GM21515 (cell line): ENCODE measurements around the gene TSPAN14.

ENCODE experiments used
- ATAC-seq: cut with Tn5 transposase; IDR thresholded peaks from one replicate; pipeline ENCODE4 v1.9.1; 2021; ENCODE audit not compliant: unreplicated experiment

TSPAN14 gene

DNA sequence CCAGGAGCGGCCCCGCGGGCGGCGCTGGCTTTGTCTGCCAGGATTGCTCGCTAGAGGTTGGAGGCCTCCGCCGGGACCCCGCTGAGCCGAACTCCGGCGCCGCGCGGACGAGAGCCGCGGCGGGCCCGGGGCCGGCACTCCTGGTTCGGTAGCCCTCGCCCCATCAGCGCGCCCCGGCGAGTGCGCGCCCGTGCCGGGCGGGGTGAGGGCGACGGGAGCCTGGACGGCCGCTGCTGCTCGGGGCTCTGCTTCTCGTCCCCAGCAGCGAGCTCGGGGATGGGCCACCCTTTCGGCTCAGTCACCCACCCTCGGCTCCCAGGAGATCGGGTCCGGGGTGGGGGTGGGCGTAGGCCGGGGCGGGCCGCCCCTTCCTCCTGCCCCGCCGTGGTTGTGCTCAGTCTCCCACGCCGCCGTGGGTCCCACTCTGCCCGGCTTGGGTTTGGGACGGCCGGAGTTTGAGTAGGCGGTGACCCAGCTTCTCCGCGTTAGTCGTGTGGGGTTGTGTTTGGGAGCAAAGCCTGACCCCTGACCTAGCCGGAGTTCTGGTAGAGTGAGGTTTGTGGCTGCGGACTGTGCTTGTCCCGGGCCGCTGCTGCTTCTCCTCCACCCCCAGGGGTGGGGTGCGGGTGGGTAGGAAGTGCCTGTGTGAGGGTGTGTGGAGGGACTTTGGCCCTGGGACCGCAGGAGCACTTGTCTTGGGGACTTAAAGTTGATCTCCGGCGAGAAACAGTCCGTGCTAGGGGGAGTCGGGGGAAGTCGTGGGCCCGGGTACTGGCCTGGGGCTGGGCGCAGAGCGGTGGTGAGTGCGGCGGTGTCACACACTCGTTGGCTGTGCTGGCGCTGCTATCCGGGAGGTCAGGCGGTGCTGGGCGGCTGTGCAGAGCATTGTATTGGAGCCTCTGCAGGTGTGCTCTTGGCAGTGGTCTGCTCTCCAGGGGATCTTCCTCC, 677 bp downstream of the TSPAN14 start:
- ATAC-seq, result peak; percentile 23

DNA sequence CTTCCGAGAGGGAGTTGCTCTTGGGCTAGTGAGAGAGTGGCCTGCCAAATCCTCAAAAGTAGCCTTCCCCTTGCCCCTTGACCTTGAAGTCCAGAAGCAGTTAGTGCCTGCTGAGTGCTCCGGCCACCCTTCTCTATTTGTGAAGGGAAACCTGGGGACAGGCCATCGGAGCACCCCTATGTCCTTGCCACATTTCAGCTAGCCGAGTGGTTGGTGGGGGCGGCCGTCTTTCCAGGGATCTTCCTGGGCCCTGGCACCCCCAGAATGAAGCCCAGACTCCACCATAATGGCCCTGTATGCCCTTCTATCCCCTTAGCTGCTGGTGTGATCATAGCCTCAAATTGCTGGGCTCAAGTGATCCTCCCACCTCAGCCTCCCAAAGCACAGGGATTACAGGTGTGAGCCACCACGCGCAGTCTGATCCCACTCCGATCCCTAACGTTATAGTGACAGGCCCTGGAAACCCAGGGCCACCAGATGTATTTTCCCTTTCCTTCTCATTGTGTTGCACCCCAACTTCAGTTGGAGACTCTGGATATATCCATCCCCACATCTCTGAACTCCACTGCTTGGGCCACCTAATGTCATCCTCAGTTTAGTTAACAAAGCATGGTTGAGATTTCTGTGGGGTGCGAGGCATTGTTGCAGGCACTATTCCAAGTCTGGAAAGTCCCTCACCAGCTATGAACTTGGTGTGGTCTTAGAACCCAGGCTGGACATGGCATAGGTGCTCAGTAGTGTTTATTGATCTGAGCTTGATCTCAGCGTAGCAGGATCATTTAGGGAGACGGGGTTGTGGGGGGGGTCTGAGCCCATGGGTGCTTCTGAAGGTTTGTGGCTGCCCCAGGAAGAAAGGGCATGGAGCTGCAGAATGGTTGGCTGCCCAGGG, 1.6 kb downstream of the TSPAN14 start:
- ATAC-seq, result no peak

DNA sequence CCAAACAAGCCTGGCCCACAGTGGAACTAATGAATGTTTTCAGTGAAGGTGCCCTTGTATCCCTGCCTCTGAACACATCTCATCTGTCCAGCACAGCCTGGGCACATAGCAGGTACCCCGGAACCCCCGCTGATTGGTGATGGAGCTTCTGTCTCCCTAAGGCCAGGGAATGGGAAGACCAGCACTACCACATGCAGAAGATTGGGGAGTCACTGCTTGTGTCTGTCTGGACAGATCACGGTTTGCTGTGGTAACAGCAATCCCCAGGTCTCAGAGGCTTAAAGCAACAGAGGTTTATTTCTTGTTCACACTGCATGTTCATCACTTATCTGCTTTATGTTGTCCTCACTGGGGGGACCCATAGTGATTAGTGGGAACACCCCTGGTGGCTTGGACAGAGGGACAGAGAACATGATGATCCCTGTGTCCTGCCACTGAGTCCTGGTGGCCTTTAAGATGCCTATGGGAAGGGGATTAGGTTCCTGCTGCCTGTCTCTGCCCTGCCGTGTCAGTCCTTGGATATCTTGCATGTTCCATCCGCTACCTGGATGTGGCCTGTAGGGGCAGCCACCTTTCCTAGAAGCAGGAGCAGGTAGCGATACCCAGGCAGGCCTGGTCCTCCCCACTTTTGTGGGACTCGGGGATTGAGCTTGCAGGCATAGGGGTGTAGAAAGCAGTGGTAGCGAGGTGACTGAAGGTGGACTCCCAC, 3.6 kb downstream of the TSPAN14 start:
- no peak for ATAC-seq

DNA sequence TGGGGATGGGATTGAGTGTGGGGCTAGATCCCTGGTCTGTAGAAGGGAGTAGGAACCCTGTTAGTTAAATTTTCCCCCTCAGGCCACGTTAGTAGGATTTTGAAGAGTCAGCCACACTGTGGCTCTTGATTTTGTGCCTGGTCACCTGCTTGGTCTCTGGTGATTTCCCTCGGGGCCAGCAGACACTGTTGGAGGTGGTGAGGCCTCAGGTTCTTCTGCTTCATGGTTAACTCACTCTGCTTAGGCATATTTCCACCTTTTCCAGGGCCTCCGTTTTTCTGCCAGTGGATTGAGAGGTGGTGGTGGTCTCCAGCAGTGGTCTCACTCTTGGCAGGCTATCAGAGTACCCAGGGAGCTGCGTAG, 4.1 kb downstream of the TSPAN14 start:
- ATAC-seq, result no peak

DNA sequence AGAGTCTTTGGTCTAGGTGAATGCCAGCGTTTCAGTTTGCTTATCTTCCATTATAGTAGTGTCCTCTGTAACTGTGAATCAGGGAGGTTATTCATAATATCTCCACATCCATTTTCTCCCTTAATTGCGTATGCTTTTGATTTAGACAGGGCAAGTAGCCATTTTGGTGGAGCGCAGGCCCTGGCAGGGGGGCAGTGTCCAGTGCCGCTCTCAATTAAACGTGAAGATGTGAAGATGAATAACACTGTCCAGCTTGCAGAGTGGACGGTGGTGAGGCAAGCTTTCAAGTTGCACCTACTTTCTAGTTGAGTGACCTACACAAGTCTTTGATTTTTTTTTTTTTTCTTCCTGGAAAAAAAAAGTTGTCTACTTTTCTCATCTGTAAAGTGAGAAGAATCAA, 4.5 kb downstream of the TSPAN14 start:
- ATAC-seq, result no peak

DNA sequence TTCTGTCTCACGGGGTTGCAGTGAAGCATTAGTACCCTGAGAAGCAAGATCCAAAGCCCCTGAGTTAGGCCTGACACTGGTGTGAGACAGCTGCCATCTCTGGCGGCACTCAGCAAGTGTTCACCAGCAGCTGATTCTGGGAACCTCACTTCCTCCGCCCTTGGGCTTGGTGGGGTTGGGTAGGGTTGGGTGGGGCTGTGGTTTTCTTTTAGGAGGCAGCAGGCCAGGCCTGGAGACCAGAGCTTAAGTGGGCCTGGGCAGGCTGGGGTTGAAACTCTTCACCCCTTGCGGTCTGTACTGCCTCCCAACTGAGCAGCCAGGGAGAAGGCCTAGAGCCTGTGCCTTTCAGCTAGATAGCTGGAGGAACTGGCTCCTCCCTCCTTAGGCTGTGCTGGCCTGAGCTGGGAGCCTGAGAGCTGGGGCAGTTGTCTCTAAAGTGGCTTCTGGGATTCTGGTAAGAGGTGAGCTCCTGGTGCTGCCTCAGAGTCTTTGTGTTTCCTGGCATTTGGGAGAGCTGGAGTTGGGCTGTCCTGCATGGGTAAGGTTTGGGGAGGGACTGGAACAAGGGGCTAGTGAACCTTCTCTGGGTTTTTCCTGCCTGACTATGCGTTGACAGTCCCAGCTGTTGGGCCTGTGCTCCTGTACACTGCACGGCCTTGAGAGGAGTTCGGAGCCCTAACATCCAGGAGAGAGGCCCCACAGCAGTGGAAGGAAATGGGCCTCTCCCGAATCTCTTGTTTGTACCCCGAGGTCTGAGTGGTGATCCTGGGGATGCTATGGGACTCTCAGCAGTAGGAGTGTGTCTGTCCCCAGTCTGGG, 5.1 kb downstream of the TSPAN14 start:
- peak; percentile 54 for ATAC-seq

DNA sequence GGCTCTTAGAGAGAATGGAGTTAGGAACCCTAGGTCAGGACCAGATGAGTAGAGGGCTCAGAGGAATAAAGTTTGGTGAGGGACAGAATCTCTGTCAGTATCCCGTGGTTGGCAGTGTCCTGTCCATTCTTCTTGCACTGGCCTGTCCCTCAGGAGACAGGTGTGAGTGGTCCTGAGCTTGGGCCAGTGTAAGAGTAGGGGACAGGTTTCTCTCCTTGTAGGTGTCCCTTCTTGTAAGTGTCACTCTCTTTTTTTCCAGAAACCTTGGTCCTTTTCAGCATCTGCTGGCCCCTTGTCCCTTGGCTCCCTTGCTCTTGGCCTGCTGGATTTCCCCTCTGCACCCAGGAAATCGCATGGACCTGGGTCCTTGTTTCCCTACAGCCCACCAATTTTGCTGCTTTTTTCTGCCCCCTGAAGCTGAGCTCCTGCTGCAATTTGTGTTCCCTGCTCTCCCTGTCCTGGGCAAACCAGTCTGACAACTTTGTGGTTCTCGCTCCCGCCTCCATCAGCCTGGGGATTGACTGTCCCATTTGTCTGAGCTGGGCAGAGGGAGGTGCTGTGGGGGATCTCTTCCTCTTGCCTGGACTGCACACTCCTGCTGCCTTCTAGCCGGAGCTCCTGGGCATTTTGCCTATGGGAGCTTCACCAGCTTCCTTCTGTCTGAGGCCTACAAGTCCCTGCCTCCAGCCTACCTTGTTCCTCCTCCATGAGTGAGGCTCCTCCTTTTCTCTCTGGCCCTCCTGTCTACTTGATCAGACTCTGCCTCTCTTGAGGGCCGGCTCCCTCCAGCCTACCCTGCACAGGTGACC, 6.5 kb downstream of the TSPAN14 start:
- no peak for ATAC-seq

DNA sequence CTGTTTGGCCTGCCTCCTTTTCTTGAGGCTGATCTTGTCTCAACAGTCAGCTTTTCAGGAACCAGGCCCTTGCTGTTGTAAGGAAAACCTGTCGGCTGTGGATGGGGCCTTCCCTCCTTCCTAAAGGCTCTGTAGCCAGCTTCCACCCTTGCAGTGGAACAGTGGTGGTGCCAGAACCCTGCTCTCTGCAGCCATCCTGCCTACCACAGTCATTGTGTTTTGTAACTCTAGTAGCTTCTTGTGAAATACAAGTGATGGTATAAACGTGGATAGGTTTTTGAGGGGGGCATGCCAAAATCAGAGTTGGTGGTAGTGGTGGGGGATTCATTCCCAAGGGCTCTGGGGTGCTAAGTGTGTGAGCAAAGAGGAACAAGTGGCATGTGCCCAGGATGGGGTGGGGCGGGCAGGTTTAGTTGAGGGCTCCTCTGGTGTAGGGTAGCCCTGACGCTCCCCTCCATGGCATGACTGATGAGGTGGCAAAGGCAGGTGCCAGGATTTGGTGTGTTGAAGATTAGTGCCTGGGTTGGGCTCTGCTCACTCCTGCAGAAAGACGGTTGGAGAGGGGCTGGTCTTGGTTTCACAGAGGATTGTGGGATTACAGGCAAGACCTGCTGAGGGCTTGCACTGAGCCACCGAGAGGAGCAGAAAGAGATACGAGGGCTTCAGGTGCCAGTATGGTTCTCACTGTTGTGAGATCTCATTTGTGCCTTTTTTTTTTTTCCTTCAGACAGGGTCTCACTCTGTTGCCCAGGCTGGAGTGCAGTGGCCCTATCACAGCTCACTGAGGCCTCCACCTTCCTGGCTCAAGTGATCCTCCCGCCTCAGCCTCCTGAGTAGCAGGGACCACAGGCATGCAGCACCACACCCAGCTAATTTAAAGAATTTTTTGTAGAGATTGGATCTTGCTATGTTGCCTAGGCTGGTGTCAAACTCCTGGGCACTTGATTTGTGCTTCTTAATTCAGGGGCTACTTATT, 7.4 kb downstream of the TSPAN14 start:
- no peak for ATAC-seq

DNA sequence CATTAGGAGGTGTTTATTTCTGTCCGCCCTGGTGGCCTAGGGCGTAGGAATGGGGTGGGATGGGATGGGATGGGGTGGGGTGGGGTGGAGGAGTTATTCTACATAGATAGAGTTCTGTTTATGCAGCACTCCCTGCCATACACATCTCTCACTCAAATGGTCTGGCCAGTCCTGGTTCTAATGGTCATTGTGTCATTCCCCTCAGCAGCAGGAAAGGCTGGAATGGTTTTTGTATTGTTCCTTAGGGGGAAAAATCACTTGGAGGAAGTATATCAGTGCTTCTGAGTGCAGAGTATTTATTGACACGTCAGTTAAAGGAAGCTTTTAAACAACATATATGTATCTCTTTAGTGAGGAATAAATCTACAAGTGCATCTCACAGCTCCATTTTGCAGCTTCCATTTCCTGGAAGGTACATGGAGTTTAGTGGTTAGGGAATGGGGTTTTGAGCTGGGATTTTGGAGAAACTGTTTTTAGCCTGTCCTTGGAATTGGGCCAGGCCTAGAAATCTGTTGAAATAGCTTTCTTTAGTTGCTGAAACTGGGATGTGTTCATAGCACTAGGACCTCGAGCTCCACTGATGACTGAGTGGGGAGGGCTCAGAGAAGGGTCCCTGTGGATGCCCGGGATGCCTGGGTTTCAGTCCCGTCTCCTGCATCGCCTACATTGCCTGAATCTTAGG, 8.3 kb downstream of the TSPAN14 start:
- no peak for ATAC-seq

DNA sequence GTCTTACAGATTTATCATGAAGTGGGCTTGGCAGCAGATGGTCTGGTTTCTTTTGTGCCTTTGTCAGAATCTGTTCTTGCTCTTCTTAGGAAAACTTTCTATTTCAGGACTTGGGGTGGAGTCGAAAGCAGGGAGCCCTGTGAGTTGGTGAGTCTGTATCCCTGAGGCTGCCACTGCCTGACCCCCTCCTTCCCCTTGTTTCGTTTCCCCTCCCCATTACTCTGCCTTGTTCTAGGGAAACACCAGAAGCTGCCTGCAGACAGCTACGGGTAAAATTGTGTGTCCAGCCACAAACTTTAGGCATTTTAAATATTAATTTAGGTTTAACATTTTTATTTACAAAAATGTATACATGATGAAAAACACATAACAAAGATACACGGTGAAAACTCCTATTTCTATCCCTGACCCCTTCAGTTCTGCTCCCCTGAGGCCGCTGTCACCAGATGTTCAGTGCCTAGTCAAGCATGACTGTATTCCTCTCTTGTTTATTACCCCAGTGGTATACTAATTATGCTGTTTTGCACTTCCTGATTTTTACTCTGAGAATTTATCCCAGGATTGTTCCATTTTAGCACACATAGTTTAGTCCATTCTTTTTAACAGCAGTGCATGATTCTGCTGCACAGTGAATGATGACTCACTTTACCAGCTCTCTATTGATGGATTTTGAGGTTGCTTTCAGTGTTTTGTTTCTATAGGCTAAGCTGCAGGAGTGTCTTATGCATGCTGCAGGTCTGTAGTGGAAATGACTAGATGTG, 9.1 kb downstream of the TSPAN14 start:
- ATAC-seq, result no peak

DNA sequence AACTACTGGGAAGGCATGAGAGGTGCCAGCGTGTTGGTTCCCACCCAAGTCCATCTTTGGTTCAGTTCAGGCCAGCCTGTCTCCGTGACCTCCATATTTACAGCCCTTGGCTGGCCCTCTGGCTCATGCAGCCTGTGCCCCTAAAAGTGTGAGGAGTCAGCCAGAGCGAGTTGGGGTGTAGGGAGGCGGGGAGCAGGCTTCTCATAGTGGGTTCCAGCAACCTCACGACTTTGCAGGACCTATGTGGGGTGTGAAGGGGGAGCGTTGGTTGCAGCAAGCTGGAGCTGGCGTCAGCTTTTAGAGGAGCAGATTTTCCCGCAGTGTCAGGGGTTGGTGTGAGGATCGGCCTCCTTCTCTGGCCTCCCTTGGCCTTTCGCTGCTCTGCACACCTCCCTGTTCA, 9.8 kb downstream of the TSPAN14 start:
- no peak for ATAC-seq

DNA sequence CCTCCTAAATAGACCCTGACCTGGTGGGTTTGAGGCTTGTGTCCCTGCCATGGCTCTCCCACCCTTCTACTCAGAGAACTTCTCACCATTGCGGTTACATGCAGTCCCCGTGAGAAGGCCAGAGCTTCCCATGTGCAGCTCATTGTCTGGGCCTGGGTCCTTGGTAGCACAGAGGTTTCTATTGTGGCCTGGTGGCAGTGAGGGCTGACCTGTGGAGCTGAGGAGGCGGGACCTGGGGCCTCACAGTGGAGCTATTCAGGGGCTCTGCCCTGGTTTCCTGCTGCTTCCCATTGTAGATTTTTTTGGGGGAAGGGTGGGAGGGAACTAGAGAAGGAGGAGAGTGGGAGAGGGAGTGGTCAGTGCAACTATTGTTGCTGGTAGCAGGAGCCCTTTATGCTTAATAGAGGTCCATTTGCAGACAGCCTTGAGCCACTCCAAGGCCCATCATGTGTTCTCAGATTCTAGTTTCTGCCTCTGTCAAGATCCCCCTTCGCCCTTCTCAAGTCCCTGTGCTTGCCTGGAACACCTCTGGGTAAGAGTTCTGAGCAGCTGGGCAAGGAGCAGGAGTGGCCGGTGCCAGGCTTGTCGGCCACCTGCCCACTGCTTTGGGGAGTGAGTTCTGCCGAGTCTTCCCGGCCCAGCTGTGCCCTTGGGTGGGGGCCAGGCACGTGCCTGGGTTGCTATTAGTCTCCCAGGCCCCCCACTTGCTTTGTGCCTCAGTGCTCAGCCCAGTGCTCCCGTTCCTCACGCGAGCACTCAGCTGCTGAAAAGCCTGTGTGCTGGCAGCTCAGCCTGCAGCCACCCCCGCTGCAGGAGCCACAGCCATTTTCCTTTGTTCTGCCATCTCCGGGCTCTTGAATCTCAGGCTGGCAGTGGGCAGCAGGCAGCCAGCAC, 10.7 kb downstream of the TSPAN14 start:
- ATAC-seq, result no peak

DNA sequence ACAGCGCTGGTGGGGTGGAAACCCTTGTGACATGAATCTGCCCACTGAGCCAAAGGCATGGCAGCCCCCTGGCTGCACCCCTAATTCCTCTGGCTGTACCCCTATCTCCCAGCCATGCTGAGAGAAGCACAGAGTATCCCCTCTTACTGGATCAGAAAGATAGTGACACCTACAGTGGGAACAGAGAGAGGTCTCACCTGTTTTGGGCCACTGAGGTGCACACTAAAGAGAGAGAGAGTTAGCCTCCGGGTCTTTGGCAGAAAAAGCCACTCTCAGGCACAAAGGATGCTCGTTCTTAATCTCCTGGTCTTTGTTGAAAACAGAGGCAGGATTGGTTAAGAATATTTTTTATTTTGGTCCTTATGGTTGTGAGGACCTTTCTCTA, 11.3 kb downstream of the TSPAN14 start:
- no peak for ATAC-seq

DNA sequence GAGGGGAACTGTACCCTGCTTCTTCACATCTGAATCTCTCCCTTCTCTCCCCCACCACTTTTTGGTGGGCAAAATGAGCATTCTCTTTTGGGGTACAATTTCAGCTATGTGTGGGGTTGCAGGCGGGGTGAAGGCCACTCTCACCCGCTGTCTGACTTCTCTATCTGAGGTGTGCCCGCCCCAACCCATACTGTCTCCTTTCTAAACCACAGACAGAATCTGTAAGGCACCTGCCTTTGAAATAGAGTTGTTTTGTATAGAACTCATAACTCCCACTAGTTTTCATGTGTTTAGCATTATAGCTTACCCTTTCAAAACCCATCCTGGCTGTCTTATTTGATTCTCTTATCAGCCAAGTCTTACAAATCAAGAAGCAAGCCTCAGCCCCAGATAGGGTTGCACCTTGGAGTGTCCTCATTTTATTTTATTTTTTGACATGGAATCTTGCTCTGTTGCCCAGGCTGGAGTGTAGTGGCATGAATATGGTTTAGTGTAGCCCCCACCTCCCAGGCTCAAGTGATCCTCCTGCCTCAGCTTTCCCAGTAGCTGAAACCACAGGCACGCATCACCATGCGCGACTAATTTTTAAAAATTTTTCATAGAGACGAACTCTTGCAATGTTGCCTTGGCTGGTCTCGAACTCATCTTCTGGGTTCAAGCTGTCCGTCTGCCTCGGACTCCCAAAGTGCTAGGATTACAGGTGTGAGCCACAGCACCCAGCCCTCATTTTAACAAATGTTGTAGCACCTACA, 11.9 kb downstream of the TSPAN14 start:
- no peak for ATAC-seq

DNA sequence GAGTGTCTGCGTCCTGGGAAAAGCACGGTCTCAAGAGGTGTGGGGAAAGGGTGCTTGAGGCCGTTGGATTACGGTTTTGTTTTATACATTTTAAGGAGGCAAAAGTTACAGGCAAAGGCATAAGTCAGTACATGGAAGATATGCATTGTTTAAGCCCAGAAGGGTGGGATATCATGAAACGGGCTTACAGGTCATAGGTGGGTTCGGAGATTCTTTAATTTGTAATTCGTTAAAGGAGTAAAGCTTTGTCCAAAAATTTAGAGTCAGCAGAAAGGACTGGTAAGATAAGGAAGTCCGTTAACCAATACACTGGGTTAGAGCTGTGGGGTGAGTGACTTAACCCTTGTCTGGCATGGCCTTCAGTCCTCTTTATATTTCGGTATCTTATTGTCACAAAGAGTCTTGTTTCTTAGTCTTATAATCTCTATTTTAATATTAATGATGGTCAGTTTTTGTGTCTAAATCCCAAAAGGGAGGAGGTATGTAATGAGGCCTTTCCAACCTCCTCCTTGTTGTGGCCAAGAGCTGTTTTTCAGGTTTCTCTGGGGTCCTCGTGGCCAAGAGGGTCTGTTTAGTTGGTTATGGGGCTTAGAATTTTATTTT, 12.7 kb downstream of the TSPAN14 start:
- no peak for ATAC-seq
